HCT116 (cell line): ENCODE data around the gene COMMD1.

Experiments used
- EGR1 ChIP-seq: IDR thresholded peaks from 2 replicates; pipeline ENCODE4 v1.6.1; 2012; ENCODE audit warnings: low read depth
- ELF1 ChIP-seq: IDR thresholded peaks from 2 replicates; pipeline ENCODE4 v1.6.1; 2012; ENCODE audit warnings: low read depth, borderline replicate concordance
- EZH2 ChIP-seq: fragments of 200-600 bp; sonication (generic); IDR thresholded peaks from 2 replicates; pipeline ENCODE4 v1.6.1; 2017; ENCODE audit warnings: antibody characterized with exemption, mixed run types
- POLR2A ChIP-seq: IDR thresholded peaks from 2 replicates; pipeline ENCODE4 v1.7.0; 2011; ENCODE audit warnings: borderline replicate concordance; ENCODE audit not compliant: insufficient read depth, insufficient read length; ENCODE audit errors: extremely low read depth
- YY1 ChIP-seq: IDR thresholded peaks from 2 replicates; pipeline ENCODE4 v1.6.1; 2011; ENCODE audit warnings: low read length, low read depth, moderate library complexity, mild to moderate bottlenecking; ENCODE audit not compliant: insufficient replicate concordance; ENCODE audit errors: extremely low read depth
- TF ChIP-seq, protein P1 (sequence below), 3 experiments: fragments of 200-600 bp in 1 of 3; sonication (generic) in 1 of 3; IDR thresholded peaks in 2 of 3; conservative IDR thresholded peaks in 1 of 3; 2 replicates each; pipeline ENCODE4 v1.5.1; 2012 to 2017; ENCODE audit warnings: low read depth in 2 of 3, low read length in 2 of 3, antibody characterized with exemption in 1 of 3, borderline replicate concordance in 1 of 3, control low read depth in 1 of 3, mild to moderate bottlenecking in 1 of 3, mixed read lengths in 1 of 3, mixed run types in 1 of 3, moderate library complexity in 1 of 3; ENCODE audit not compliant: insufficient read depth in 1 of 3

DNA sequence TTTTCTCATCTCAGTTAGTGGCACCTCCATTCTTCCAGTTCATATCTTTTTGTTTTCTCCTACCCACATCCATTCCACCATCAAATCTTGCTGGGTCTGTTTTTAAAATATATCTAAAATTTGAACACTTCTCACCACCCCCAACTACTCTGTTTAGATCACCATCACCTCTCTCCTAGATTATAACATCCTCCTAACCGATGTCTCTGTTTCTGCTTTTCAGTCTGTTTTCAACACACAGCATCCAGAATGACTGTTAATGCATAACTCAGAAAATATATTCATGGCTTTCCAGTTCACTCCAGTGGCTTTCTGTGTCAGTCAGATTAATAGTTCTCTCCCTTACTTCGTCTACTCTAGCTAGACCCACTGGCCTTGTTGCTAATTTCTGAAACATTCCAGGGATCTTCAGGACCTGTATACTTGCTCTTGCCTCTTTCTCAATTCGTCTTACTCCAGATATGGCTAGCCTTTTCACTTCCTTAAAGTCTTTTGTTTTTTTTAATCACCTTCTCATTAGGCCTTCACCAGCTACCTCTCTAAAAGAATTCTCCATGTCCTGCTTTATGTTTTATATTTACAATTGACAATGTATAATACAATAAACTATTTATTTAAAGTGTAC is 105.3 kb downstream of the COMMD1 start:
- TF ChIP-seq, protein P1, sequence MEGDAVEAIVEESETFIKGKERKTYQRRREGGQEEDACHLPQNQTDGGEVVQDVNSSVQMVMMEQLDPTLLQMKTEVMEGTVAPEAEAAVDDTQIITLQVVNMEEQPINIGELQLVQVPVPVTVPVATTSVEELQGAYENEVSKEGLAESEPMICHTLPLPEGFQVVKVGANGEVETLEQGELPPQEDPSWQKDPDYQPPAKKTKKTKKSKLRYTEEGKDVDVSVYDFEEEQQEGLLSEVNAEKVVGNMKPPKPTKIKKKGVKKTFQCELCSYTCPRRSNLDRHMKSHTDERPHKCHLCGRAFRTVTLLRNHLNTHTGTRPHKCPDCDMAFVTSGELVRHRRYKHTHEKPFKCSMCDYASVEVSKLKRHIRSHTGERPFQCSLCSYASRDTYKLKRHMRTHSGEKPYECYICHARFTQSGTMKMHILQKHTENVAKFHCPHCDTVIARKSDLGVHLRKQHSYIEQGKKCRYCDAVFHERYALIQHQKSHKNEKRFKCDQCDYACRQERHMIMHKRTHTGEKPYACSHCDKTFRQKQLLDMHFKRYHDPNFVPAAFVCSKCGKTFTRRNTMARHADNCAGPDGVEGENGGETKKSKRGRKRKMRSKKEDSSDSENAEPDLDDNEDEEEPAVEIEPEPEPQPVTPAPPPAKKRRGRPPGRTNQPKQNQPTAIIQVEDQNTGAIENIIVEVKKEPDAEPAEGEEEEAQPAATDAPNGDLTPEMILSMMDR (IDR thresholded peaks at IDR 0.05 in 2 of 3, conservative IDR thresholded peaks at IDR 0.05 in 1 of 3; ENCODE audit: borderline replicate concordance in 1 of 3, insufficient read depth in 1 of 3, low read depth in 2 of 3, low read length in 2 of 3): no peak
- TF ChIP-seq POLR2A: no peak
- no peak for TF ChIP-seq ELF1
- no peak for TF ChIP-seq EGR1
- TF ChIP-seq EZH2: no peak
- no peak for TF ChIP-seq YY1
